Ureter (tissue), 1 donor: ENCODE results near the gene PKNOX2. TPM values are rescaled to one million over a fixed set of nuclear protein-coding genes. Genes with fewer than 3 reads are reported as not detected.

ENCODE experiments used
- DNase-seq: peaks from one replicate; pipeline ENCODE4 v3.0.0-alpha.2; 2020; ENCODE audit warnings: low spot score
- total RNA-seq: library from RNA; stranded (reverse); gene quantifications from one replicate; pipeline ENCODE4 v1.2.4, GENCODE V29; 2023
- donor health status: DM: yes; HTN: yes; CAD: no.

The PKNOX2 gene
- total RNA-seq, 1 donor from 2014 or later: 7.3 TPM

DNA sequence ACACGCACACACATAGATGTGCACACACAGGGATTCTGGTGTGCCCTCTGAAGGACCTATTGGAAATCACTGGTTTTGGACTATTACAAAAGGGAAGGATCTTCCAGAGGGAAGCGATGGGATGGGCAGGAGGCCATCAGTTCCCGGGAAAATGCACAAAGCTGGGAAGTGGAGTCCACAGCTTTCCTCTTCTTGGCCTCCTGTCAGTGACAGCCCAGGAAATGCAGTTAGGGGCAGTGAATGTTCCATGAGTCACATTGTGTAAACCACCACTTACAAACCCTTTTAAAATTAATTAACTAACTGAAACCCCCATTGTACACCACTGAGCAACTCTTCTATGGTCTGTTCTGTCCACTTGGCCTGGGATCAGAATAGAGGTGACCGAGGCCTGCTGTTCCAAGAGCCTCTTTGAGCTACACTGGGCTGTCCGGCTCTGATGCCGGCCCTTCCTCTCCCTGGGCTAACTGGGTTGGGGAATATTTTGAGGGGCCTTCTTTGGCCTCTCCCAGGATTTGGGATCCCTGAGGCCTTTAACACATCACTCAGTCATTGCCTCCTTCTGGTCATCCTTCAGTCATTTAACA lies 193.8 kb downstream of the PKNOX2 start:
- DNase-seq: no peak

DNA sequence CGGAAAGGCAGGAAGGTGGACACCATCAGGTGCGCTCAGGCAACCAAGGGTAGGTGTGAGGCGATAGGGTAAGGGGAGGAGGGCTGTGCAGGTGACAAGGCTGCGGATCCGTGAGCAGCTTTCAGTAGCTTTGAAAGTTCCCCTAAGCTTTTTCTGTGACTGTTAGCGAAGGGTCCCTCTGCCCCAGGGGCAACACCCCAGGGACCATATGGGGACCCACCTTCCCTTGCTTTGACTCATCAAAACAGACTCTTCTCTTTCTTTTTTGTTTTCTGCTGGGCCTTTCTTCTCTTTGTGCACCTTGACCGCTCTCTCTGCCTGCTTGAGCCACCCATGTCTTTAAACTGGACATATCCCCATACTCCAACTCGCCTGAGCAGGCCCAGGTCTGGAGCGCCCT lies 194.6 kb downstream of the PKNOX2 start:
- no peak for DNase-seq

DNA sequence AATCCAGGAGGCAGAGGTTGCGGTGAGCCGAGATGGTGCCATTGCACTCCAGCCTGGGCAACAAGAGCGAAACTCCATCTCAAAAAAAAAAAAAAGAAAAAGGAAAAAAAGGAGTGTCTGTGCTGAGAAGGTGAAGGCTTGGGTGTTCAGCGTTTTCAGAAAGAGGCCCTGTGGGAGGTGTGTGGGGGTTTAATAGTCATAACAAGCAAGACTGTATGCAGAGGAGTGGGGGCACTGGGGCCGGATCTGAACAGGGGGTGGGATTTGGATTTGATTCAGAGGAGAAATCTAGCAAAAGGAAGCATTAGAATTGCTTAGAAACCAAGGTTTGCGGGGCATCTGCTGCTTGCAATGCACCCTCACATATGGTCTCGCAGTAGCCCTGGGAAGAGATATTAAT lies 195.5 kb downstream of the PKNOX2 start:
- DNase-seq: no peak

DNA sequence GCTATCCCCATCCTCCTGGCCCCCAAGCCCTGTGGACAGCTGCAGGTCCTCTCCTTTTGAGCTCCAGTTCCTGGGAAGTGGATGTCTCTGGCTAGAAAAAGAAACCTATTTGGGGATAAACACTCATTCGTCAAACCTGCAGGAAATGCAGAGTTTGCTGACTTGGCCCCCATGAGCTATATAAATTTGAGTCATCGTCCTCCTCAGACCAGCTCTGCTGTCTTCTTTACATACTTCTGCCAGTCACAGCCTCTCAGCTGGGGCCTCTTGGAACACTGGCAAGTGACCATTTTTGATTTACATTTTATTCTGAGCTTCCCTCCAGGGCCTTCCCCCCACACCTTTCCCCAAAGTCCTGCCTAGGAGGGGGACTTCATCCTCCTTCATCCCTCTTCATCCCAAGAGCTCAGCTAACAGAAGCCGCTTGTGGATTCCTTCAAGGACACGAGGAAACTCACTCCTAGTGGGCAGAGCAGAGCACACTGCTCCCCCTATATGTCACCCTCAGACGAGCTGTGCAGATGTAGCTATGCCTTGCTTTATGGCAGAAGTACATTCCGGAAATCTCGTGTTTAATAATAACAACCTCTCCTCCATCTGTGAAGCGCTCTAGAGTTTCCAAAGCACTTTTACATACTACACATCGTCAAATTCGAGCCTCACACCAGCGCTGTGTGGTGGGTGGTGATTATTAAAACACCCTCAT lies 199.7 kb downstream of the PKNOX2 start:
- DNase-seq: no peak

DNA sequence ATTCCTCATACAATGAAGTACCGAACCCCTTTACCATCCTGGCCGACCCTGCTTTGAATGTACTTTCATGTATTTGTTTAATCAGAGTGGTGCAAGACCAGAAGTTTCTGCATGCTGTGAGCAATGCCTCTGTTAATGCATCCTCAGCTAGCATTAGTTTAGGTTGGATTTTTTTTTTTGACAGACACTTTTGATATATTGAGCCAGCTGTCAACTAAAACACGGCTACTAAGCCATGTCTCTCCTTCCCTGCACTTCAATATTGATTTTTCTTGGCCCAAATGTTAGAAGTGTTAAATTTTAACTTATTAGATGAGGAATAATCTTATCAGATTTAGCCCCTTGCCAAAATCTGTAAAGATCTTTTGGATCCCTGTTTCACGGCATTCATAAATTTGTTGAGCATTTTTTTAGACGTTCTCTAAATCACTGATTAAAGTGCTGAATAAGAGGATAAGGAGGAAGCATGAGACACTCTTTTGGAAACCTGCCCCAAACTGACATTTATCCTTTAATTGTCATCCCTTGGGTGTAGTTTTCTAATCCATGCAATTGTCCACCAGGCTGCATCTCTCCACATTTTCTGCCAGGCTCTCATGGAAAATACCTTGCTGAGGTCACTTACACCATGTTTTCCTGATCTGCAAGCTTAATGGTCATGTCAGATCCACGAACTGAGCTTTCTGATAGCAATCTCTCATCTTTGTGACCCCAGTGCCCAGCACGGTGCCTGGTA lies 200.8 kb downstream of the PKNOX2 start:
- DNase-seq: no peak

DNA sequence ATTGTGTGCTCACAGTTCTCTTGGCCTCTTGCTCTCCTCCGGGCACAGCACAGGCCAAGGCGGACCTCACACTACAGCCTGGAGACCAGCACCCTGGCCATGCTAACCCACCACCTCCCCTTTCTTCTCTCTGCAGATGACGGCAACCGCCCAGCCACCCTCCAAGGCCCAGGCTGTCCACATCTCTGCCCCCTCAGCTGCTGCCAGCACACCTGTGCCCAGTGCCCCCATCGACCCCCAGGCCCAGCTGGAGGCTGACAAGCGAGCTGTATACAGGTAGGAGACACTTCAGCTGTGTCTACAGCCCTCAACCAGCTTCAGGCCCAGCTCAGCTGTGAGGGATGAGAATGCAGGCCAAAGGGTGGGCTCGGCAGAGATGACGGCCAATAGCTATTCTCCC lies 203.2 kb downstream of the PKNOX2 start:
- DNase-seq: no peak

DNA sequence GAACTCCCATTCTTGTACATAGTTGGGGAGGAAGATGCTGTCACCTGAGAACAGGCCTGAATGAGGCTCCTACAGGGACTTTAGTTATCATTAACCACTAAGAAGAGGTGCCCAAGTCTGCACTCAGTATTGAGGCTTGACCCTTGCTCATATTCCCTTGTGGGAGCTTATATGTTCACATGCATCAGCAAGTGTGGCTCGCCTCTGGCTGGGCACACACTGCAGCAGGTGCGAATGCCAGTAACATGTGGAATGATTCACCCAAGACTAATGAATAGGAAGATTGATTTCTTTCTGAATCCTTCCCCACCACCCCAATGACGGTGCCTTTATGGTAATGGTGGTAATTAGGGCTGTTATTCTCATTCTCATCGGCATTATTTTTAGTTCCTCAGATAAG lies 204.2 kb downstream of the PKNOX2 start:
- no peak for DNase-seq

DNA sequence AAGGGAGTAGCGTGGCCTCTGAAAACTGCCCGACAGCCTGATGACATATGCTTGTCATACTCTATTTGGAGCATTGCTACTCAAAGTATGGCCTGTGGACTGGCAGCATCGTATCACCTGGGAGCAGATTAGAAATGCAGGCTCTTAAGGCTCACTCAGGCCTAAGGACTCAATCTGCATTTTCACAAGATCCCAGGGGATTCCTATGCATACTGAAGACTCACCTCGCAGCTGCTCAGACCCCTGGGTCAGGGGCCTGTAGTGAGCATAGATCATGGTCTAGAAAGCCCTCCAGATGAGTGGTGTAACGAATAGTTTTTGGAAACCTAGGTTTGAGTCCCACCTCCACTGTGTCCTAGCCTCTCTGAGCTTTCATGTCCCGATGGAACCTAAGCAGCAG lies 205.3 kb downstream of the PKNOX2 start:
- DNase-seq: no peak

DNA sequence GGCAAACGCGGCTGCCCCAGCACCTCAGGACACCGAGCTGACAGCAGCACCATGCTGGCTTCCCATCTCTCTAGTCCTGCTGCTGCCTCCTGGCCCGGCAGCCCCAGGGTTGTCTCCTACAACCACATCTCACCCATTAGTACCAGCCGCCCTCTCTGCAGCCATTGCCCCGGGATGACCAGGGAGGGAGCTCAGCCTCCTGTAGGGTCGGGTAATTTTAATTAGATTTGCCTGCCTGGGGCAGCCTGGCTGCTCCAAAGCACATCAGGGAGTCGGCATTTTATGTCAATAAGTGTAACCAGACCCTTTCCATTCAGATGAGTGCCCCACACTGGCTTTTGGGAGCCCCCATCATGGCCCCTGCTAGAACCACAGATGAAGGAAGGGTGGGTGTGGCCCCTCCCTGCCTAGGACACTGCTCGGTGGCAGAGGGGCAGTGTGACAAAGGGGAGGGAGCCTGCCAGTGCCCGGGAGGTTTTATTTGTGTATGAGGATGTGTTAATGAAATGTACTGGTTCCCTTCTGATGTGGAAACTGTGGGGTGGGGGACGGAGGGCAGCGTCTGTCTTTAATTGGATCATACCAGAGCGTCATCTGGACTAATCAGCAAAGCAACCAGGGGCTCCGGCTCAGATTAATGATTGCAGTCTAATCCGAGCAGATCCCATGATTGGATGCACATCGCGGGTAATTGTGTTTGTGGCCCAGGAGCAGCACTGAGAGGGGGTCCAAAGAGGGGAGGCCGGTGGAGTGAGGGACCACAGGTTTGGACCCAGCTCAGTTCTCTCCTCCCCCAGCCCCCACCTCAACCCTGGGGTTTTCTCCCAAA lies 206.2 kb downstream of the PKNOX2 start:
- DNase-seq: no peak

DNA sequence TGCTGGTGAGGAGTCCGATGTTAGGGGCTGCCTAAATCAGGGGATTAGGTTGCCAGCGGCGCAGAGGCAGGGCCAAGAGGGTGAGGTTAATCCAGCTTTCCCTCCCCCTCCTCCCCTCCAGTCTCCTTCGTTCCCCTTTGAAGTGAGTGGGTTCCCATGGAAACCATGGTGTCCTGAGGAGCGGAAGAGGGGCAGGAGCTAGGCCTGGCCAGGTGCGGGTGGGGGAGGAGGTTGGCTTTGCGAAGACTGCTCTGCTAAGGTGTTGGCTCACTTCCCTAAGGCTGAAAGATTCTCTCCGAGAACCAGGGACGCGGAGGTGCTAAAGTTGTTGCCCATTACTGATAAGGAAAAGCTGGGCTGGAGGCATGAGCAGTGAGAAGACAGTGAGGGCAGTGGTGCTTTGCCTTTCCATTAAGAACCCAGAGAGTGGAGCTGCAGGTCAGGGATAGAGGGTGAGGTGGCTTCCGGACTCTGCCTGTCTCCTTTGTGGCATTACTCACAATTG lies 206.9 kb downstream of the PKNOX2 start:
- DNase-seq: no peak

DNA sequence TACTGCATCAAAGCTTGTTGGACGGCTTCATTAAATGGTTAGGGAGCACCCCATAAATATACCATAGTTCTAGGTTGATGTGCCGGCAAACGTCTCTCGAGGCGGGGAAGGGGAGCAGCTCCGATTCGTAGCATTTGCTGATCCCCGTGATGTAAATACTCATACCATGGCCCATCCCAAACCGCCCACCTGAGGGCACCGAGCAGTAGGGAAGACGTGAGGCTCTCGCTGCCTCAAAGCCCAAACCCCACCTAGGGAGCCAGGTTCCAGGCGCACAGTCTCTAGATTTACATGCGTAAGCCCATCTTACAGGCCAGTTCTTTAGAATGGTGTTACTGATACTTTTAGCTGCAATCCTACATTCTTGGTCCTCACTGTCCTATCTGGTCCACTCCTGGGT lies 207.5 kb downstream of the PKNOX2 start:
- no peak for DNase-seq

DNA sequence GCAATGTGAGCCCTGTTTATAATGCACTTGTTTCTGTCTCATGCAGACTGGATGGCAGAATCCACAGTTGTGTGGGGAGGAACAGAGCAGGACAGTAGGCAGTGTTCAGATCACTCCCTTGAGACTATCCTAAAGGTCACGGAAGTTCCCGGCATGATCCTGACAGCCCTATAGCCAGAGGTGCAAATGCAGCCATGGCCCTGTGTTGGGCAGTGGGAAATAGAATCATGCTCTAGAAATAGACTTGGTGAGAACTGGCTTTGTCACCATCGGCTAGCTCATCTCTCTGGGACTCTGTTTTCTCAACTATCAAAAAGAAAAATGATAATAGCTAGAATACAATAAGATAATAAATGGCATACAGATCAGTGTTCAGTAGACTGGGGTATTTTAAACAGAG lies 208.4 kb downstream of the PKNOX2 start:
- no peak for DNase-seq

DNA sequence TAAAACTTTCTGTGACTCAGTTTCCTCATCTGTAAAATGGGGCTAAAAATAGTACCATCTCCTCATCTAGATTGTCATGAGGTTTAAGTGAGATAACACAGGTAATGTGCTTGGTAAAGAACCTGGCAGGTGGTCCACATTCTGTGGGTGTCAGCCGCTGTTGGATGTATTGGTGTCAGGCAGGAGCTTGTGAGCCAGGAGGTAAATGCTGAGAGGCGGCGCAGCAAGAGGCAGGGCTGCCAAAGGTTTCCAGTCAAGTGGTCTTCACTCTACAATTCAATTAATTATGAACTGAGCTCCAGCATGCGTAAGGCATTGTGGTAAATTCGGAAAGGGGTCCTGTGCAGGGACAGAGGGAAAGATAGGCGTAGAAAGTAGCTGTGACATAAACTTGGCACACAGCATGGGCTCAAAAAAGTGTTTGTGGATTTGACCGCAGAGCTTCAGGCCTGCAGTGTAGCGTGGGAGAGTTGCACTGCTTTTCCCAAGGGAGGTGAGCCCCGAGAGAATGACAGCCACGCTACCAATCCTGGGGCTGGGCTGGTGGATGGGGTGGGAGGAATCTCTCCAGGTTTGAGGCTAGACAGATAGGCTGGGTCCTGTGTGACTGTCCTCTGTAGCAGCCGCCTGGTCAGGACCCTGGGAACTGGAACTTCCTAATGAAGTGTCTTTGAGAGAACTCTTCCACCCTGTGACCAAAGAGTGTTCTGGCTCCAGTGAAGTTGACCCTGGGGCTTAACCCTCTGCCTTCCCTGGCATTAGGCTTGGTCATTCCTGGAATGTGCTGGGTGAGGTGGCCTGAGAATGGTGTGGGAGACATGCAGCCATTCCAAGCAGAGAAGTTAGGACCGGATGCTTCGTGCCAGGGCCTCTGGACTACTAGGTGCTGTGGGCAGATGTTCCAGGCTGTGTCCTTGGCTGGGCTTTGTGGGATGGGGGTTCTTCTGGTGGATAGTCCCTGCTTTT lies 209.2 kb downstream of the PKNOX2 start:
- no peak for DNase-seq

DNA sequence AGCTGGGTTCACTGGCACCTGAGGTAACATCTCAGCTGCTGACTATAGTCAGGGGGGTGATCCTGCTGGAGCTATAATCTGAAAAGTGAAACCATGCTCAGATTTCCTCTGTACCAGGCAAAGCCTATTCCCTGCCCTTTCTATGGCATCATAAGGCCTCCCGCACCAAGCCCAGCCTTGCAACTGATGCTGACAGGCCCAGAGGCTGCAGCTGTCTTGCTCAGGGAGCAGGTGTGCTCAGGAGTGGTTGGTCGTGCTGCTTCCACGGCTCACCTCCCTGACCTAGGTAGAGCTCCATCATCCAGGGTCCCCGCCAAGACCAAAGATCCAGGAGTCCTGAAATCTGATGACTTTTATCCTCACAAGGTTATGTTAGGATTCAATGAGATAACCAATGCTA lies 209.8 kb downstream of the PKNOX2 start:
- DNase-seq: no peak

DNA sequence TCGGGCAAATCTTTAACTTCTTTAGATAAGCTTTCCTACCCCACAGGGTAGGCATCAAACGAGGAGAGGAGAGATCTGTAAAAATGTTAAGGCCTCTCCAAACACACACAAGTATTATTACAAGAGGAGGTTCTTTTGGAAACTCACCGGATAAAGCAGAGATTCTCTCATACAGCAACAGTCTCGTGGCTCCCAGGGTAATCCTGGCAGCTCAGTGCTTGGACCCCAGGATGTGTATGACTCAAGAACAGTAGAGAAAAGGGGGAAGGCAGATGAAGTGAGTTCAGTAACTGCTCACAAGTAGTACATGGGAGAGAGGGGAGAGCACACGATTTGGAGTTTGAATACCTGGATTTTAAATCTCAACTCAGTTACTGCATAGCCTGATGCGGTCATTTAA lies 210.6 kb downstream of the PKNOX2 start:
- DNase-seq: no peak

DNA sequence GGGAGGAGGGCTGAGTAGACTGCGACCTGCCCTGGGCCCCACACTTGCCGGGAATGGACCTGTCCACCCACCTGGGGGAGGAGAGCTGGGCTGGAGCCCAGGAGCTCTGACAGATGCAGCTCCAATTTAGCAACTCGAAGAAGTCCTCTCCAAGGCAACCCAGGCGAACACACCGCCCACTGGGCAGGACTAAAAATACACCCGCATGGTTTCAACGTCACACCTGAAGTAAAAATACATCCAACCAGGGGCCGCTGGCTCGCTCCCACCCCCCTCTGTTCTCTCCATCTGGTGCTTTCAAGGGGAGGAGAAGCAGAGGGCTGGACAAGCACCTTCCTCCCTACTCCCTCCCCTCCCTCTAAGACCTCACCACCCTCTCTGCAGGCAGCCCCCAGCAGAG lies 211.6 kb downstream of the PKNOX2 start:
- DNase-seq: no peak

DNA sequence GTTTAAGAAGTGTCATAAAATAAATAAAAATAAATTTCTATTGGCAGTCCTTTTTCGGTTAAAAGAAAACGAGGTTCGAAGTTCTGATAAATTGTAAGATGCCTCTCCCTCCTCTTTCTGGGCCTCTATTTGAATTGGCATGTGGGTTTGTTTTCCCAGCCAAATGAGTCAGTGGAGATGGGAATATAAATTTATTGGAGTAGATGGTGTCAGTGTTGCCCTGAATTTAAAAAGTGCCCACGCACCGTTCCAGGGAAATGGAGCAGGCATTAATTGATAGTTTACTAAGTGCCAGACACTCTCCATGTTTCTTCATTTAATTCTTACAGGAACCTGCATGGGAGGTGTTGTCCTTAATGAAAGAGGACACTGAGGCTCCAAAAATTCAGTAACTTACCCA lies 212.3 kb downstream of the PKNOX2 start:
- DNase-seq: no peak

DNA sequence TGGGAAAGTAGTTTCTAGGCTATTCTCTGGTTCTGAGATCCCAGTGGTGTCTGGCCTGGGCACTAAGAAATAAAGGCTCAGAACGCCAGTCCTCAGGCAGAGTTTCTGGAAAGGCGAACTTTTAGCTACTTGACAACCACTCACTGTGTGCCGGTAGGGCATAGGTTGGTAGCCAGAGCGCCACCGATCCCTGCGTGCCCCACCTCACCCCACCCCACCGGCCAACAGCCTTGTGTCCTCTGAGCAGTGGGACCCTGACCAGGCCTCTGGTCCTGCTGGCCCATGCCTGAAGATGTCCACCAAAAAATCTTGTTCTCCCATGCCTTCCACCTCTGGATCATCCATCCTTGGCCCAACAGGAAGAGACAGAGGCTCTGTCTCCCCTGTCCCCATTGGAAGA lies 213.5 kb downstream of the PKNOX2 start:
- no peak for DNase-seq

DNA sequence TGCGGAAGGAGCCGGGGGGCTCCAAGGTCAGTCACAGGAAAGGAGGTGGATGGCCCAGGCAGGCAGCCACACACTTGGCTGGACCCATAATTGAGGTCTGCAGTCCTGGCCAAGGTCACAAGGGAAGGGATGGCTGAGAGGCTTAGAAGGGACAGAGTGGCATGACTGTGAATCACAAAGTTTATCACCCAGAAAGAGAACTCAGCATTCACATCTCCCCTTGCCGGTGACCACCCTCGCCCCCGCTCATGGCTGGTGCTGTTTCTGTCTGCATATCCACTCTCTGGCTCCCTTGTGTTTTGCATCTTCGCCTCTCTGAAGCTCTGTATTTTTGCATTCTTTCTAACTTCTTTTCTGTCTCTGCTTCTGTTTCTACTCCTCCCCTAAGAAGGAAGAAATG lies 214.0 kb downstream of the PKNOX2 start:
- no peak for DNase-seq

DNA sequence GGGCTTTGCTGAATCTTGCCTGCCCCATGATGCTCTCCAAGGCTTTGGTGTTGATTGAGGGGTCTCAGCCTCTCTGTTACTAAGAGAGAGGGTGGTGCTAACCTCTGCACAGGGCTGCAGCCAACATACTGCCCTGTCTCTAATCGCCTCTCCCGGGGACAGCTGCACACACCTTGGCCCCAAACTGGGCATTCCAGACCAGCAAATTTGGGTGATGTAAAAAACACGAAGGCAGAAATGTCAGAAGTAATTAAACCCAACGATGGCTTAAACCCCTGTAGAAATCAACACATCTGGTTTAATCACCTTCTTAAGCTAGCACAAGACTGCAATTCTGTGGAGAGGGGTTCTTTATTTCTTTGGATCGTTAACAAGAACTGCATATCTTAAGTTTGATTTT lies 215.0 kb downstream of the PKNOX2 start:
- no peak for DNase-seq

DNA sequence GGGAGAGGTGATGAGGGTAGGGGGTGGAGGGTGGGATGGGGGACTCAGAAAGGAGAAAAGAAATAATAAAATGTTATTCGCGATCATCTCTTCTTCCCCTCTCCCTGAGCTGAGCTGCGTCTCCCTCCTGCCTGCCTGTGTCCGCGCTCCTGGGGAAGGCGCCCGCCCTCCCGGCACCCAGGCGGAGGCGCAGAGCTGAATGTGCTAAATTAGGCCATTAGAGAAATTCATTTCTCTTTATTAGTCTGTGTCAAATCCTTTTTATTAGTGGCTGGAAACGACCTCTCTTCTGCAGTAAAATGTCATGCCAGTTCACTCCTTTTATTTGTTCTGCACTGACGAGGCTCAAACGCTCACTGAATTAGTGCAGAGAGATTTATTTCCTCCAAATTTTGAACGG lies 215.4 kb downstream of the PKNOX2 start:
- no peak for DNase-seq
